GM19452 (cell line): ENCODE results near the gene CRY2.

ENCODE experiments used
- ATAC-seq: cut with Tn5 transposase; IDR thresholded peaks from one replicate; pipeline ENCODE4 v1.9.1; 2021; ENCODE audit not compliant: unreplicated experiment

Gene CRY2

DNA sequence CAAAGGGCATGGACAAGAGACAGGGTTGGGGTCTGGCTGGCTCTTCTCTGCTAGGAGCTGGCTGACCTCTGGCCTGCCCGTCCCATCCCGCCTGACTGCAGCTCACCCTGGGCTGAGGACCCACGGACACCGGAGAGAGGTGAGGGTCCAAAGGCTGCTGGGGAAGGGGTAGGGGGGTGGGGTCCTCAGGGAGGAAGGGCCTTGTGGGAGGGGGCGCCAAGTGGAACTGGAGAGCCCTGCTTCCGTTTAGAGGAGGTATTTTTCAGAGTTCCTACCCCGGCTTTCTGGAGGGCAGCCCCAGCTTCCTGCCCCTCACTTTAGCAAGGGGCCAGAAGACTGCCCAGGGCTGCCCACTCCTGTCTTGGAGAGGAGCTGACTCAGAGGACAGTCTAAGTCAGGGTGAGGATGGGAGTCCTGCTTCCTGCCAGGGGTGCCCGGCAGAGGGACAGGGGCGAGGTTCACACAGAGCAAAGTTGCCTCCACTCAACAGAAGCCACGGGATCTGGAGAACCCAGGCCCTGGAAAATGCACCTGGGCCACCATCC, 82.3 kb downstream of the CRY2 start:
- ATAC-seq: no peak

DNA sequence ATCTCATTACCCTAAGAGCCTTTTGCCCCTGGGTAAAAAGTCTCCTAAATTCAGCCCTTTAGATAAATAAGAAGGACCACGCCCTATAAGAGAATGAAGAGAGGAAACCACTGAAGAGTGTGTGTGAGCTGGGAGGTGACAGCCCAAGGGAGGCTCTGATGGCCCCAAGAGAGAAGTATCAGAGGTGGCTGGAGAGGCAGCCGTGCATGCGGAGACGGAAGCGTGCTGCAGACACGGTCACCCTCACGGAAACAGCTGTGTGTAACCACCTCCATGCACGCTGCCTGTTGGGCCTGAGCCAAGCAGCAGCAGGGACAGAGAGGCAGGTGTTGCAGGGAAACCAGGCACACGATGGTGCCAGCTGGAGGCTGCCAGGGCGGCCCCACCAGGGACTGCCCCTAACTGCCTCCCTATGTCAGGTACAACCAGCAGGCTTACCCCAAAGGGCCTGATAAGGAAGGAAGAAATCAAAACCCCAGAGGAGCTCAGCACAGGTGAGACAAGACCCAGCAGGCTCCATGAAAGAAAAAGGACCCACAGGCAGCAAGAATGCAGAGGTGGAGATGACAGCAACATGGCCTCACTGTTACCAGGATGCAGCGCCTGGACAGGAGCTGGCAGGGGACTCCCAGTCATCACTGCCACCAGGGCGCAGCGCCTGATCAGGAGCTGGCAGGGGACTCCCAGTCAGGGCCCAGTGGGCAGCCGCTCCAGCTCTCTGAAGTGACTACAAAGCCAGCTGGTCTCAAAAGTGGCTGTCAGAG, 82.9 kb downstream of the CRY2 start:
- ATAC-seq: peak; percentile 96

DNA sequence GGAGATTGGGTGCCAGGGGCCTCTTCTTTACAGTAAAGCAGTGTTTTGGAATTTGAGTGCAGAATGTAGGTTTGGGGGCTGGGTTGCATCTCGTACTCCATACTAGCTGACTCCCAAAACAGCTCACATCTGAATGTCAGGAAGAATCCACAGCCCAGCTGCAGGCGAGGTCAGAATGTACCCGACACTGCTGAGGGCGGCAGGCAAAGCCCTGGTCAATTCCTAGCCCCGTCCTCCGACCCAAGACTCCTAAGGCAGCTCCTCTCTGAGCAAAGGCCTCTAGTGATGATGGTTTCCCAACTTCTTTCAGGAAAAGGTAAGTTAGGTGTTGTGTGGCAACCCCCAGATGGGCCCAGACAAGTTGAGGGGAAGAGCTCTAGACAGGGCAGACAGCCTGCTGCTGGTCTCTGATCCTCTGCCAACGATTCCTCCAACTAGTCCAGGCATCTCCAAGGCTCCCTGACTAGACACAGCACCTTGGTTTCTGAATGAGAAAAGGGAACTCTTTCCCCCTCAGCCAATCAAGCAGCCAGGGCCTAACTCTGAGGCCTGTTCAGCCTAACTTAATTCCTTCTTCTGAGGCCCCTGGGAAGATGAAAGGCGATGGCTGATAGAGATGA, 83.8 kb downstream of the CRY2 start:
- ATAC-seq: no peak

DNA sequence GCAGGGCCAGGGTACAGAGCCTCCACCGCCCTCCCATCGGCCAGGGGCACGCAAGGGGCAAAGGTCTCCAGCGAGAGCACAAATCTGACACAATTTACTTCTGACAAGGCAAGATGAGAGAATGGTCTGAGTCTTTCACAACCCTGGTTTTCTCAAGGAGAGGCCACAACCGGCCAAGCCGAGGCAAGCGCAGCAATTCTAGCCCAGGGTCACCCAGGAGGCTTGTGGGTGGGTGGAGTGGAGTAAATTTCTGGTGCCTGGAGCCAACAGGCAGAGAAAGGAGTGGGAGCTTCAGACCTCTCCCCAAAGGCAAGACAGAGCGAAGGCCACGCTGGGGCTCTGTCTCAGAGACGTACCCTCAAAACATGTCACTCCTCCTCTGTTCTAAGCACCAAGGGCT, 84.5 kb downstream of the CRY2 start:
- ATAC-seq: no peak

DNA sequence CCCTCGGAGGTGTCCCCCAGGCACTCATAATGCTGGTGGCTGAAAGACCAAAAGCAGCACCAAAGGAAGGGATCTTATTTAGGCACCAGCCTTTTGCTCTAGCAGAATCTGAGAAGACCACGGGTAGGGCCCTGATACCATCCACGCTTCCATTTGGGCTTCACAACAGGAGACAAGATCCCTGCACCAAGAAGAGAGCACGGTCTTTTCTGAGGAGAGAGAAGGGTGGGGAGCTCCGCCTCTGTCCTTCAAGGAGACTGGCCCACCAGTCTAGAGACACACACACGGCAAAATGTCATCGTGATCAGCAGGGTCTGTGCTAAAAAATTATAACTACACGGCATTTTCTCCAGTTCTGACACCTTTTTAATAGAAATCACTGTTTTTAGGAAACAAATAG, 84.9 kb downstream of the CRY2 start:
- no peak for ATAC-seq
